Ishikawa (cell line): ENCODE data around the gene APOH.

ENCODE experiments used
- CREB1 ChIP-seq: IDR thresholded peaks from 2 replicates; pipeline ENCODE4 v1.6.1; 2012; ENCODE audit warnings: low read depth
- EP300 ChIP-seq: IDR thresholded peaks from 2 replicates; pipeline ENCODE4 v1.6.1; 2012; ENCODE audit warnings: borderline replicate concordance
- FOXM1 ChIP-seq: IDR thresholded peaks from 2 replicates; pipeline ENCODE4 v1.6.1; 2012; ENCODE audit warnings: low read depth, borderline replicate concordance
- MAX ChIP-seq: IDR thresholded peaks from 2 replicates; pipeline ENCODE4 v1.6.1; 2012
- TAF1 ChIP-seq: IDR thresholded peaks from 2 replicates; pipeline ENCODE4 v1.6.1; 2012; ENCODE audit warnings: low read depth, mild to moderate bottlenecking
- TCF12 ChIP-seq: IDR thresholded peaks from 2 replicates; pipeline ENCODE4 v1.6.1; 2012; ENCODE audit warnings: low read depth
- YY1 ChIP-seq: IDR thresholded peaks from 2 replicates; pipeline ENCODE4 v1.6.1; 2012; ENCODE audit warnings: low read depth
- ZBTB7A ChIP-seq: IDR thresholded peaks from 2 replicates; pipeline ENCODE4 v1.6.1; 2012; ENCODE audit warnings: low read depth
- TF ChIP-seq, protein P1 (sequence below): IDR thresholded peaks from 2 replicates; pipeline ENCODE4 v1.6.1; 2012; ENCODE audit warnings: low read depth, mild to moderate bottlenecking

GRCh38 chr17:66228887-66229782, at the start of gene APOH:
- no peak for TF ChIP-seq ZBTB7A
- no peak for TF ChIP-seq FOXM1
- TF ChIP-seq TCF12 = no peak
- no peak for TF ChIP-seq EP300
- no peak for TF ChIP-seq TAF1
- no peak for TF ChIP-seq MAX
- TF ChIP-seq CREB1 = no peak
- no peak for TF ChIP-seq YY1
- TF ChIP-seq, protein P1, sequence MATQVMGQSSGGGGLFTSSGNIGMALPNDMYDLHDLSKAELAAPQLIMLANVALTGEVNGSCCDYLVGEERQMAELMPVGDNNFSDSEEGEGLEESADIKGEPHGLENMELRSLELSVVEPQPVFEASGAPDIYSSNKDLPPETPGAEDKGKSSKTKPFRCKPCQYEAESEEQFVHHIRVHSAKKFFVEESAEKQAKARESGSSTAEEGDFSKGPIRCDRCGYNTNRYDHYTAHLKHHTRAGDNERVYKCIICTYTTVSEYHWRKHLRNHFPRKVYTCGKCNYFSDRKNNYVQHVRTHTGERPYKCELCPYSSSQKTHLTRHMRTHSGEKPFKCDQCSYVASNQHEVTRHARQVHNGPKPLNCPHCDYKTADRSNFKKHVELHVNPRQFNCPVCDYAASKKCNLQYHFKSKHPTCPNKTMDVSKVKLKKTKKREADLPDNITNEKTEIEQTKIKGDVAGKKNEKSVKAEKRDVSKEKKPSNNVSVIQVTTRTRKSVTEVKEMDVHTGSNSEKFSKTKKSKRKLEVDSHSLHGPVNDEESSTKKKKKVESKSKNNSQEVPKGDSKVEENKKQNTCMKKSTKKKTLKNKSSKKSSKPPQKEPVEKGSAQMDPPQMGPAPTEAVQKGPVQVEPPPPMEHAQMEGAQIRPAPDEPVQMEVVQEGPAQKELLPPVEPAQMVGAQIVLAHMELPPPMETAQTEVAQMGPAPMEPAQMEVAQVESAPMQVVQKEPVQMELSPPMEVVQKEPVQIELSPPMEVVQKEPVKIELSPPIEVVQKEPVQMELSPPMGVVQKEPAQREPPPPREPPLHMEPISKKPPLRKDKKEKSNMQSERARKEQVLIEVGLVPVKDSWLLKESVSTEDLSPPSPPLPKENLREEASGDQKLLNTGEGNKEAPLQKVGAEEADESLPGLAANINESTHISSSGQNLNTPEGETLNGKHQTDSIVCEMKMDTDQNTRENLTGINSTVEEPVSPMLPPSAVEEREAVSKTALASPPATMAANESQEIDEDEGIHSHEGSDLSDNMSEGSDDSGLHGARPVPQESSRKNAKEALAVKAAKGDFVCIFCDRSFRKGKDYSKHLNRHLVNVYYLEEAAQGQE = no peak
